Adipose tissue (tissue), 3 donors: ENCODE measurements around the gene TMOD3. TPM values are rescaled to one million over a fixed set of nuclear protein-coding genes. Genes with fewer than 3 reads are reported as not detected.
"Not testable (repeated sequence)": the region's sequence is repeated elsewhere in the genome, so short reads cannot be mapped to it uniquely, and the experiment has no call there.

Source experiments
- H3K27ac ChIP-seq: one replicate; pipeline ENCODE4 v1.5.1; 2013; ENCODE audit warnings: low read depth, low read length
- WGBS, 3 donors: extraction: QIAGEN DNeasy Blood & Tissue Kit; methylation state at CpG; one replicate each; pipeline ENCODE4 v1.1.7; 2013; 5-methylcytosine and 5-hydroxymethylcytosine counted together
- polyA plus RNA-seq, 3 donors: library from polyadenylated mRNA; stranded (reverse); fragments of 200-250 nt; gene quantifications; one replicate each; pipeline ENCODE4 v1.2.3, GENCODE V29; 2013
- donor health status: healthy with polysubstance abuse.
- donor health status: Bipolar disorder and iron deficiency.
- donor health status: healthy.

The TMOD3 gene
- polyA plus RNA-seq = 10 to 100 TPM in 1 of 3 donors, 1 to 10 TPM in 2; 5.4 to 14.6 (median 7.5) TPM

DNA sequence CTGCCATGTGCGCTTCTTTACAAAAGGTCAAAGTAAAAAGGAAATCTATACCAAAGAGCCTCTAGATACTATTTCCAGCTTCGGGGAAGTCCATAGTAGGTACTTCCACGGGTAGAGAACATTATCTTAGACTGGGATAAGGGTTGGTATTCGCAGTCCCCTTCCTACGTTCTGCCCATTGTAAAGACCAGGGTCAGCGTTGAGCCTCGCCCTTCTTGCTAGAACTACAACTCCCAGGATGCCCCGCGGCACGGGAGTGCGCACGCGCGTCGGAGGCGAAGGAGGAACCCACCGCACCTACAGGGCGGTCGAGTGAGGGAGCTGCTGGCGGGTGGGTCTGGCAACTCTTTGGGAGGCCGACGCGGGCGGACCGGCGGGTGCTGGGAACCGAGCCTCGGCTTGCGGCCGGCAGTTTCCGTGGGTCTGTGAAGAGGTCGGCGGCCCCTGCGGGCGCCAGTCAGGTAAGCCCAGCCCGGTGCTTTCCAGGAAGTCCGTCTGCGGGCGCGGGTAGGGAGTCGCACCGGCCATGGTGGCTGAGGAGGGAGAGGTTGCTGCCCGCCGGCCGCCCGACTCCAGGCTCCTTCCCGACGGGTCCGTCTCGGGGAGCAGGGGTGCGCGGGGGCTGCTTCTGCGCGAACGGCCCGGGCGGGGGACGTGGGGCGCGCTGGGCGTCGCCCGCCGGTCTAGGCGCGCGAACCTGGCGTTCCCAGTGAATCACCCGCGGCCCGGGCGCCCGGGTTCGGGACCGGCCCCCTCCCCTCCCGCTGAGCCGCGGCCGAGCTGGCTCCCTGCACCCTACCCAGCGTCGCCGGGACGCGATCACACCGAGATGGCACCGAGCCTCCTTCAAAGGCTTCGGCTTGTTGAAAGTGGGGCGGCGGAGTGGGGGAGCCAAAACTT lies at the start of gene TMOD3:
TSS of gene TMOD3 (plus strand) at position 278 of the 900 bp plus-strand sequence. CDS start 33,232 bp downstream, outside the sequence.
- 2% methylated on average over 76 to 89 of the region's 89 CpGs for WGBS, 3 donors
- H3K27ac ChIP-seq = no peak within 1 kb of the TSS

DNA sequence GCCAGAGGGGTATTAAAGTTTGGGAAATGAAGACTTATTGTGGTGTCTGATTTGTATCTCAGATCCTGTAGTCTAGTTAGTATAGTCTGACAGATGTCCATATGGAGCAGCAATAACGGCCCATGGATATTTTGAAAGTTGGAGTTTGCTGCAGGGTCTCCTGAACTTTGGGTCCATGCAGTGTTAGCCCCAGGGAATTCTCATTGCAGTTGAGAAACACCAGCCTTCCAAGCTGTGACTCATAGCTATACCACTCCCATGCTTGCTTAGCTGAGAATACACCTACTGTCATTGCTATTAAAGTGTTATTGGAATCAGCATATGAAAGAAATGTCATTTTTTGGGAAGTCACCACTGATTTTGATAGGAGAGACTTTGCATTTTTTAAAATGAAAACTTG lies 48.8 kb upstream of the TMOD3 start:
- WGBS, 3 donors = 71 to 87% (median 78%) methylated on average over 1 of the region's 1 CpG
- H3K27ac ChIP-seq = no peak overlapping the region

DNA sequence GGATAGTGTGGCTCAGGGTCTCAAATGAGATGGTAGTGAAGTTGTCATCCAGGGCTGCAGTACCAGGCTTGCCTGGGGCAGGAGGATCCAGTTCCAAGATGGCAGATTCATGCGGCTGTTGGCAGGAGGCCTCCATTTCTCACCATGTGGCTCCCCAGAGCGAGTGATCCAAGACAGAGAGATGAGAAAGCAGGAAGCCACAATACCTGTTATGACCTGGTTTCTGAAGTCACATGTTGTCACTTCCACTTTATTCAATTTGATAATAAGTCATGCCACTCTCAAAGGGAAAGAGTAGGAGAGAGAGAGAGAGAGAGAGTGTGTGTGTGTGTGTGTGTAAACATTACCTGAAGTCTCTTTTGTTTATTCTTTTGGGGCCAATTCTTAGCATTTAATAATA lies 47.9 kb upstream of the TMOD3 start:
- 33 to 94% (median 69%) methylated on average over 2 of the region's 2 CpGs for WGBS, 3 donors
- H3K27ac ChIP-seq = no peak overlapping the region

DNA sequence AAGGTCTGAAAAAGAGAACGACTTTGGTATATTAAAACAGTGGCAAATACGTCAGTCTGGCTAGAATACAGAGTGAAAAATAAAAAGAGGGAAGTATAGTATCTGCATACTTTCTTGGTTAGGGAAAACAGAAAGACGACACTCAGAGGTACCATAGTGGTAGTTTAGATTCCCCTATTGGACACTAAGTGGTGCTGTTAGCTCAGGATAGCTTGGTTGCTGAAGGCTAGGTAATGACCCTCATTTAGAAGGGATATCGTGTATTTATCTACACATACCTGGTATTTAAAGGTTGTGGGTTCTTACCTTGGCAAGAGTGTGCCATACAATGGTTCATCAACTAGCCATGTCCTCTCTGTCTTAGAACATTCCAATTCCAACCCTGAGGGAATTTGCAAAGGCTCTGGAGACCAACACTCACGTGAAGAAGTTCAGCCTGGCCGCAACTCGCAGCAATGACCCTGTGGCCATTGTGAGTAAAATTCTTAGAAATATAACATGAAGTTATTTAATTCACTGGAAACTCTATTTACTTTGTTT lies 47.0 kb upstream of the TMOD3 start:
- no peak overlapping the region for H3K27ac ChIP-seq
- 79 to 89% (median 88%) methylated on average over 7 of the region's 7 CpGs for WGBS, 3 donors

DNA sequence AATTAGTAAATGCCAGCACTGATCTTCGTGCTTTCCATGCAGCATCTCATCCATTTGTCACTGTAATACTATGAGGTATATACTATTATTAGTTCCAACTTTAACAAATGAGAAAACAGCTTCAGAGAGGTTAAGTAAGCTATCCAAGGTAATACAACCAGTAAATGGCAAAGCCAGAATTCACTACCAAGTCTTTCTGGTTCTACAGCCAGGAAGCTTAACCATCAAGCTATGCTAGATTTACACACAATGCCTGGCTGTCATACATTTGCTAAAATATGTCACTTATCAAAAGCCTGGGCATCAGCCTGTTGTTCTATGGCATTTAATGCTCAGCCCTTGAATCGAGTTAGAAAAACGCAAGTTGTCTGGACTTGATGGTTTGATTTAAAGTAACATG lies 45.5 kb upstream of the TMOD3 start:
- WGBS, 3 donors = 94 to 97% (median 94%) methylated on average over 3 of the region's 3 CpGs
- H3K27ac ChIP-seq = no peak overlapping the region

DNA sequence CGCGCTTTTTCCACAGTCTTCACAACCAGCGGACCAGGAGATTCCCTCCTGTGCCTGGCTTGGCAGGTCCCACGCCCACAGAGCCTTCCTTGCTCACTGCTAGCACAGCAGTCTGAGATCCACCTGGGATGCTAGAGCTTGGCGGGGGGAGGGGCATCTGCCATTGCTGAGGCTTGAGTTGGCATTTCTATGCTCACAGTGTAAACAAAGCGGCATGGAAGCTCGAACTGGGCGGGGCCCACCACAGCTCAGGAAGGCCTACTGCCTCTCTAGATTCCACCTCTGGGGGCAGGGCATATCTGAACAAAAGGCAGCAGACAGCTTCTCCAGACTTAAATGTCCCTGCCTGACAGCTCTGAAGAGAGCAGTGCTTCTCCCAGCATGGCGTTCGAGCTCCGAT lies 42.3 kb upstream of the TMOD3 start:
- WGBS, 3 donors = 93 to 96% (median 96%) methylated on average over 11 of the region's 11 CpGs

DNA sequence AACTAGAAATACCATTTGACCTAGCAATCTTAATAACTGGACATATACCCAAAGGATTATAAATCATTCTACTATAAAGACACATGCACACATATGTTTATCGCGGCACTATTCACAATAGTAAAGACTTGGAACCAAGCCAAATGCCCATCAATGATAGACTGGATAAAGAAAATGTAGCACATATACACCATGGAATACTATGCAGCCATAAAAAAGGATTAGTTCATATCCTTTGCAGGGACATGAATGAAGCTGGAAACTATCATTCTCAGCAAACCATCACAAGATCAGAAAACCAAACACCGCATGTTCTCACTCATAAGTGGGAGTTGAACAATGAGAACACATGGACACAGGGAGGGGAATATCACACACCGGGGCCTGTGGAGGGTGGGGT lies 37.0 kb upstream of the TMOD3 start:
- not testable (repeated sequence) for H3K27ac ChIP-seq
- WGBS, 3 donors = 97 to 99% (median 98%) methylated on average over 4 of the region's 4 CpGs

More for the DNA sequence above, 42.3 kb upstream of the TMOD3 start:
- not testable (repeated sequence) for H3K27ac ChIP-seq

DNA sequence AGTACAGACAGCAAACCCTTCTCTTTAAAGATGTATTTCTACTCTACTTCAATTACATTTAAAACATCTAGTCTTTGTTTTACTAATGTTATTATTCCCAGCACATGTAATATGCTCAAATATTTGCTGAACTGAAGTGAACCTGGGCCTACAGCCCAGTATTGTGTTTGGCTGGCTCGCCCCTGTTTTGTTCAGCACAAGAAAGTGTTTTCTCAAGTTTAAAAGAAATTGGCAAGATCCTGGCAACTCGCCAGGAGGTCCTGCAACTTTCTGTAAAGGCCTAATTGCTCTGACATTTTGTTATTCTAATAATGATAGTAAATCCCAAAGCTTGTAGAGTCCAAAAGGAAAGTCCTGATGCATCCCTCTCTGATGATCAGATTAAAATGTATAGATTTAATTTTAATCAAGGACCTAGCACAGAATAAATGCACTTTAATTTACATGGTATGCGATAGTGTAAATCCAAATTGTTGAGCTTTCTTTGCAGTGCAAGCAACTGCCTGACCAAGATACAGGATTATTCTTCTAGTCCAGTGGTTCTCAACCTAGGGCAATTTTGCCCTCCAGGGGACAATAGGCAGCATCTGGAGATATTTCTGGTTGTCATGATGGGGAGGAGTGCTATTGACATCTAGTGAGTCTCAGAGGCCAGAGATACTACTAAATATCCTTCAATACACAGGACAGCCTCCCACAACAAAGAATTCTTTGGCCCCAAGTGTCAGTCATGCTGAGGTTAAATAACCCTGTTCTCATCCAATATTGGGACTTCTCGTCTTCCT lies 35.7 kb upstream of the TMOD3 start:
- 50 to 65% (median 55%) methylated on average over 4 of the region's 4 CpGs for whole genome bisulfite sequencing, 3 donors
- H3K27ac ChIP-seq = no peak overlapping the region

DNA sequence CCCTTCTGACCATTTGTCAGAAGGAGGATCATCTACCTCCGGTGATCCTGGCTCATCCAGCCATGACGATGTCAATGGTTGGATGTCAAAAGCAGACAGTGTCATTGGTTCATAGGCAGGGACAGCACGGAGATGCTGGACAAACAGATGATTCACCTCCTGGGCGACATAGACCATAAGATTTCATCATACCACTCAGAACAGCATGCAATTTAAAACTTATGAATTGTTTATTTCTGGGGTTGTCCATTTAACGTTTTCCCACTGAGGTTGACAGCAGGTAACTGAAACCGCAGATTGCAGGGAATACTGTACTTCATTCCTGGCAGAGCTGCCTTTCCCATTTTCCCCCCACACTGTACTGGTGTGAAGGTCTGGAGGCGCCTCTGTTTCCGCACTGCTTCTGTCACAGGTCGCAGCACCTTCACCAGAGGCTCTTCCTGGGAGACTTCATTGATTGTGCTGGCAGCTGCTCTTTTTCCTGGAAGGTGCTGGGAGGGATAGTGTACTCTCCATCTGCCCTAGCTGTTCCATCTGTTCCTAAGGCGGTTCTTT lies 32.5 kb upstream of the TMOD3 start:
- WGBS, 3 donors = 60 to 87% (median 87%) methylated on average over 10 of the region's 10 CpGs
- H3K27ac ChIP-seq = no peak overlapping the region

DNA sequence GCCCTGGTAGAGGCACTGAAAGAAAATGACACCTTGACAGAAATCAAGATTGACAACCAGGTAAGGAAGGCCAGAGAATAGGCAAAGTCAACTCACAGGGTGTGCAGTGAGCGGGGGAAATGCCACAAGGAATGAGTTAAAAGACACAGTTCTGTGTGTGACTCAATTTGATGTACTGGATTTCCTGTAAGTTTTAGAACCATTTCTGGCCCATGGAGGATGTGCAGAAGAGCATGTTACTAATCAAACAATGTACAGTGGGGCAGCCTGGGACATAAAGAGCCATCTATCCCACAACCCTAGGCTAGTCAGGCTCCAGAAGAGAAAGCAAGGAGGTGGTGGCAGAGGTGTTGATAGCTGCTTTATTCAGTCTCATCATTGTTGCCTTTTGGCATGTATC lies 31.2 kb upstream of the TMOD3 start:
- H3K27ac ChIP-seq = no peak overlapping the region
- WGBS, 3 donors = 64 to 98% (median 88%) methylated on average over 1 of the region's 1 CpG

DNA sequence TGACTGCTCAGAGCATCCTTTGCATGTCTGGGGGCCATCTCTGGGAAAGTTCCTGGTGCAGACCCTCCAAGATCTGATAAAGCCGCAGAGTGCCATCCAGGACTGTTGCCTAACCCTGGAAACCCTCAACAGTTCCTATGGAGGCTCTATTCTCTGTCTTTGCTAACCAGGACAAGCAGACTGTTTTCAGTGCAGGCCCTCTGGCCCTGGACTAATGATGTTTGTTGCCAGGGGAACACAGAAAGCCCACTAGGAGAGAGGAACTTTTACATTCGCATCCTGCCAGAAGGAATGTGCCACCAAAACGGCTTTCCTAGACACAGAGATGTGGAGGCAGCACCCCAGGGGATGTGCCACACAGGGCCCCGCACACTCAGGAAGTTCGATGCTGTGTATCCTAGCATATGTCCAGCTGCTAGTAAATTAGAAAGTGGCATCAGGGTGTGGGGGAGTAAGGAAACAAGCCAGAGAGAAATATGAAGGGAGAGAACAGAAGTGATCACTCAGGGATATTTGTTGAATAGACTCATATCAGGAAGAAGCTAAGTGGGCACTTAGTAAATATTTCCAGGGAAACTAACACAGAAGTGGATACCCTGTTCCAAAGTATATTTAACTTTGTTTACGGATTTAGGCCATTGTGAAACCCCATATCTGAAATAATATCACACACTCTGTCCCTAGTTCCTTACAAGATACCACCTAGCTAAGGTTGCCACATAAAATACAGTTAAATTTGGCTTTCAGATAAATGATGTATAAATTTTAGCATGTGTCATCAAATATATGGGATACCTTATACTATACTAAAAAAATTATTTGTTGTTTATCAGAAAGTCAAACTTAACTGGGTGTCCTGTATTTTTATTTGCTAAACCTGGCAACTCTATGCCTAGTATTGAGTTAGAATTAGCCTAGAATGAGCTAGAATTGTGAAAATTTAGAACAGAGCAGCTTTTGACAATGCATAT lies 29.9 kb upstream of the TMOD3 start:
- H3K27ac ChIP-seq = no peak overlapping the region
- 76 to 91% (median 85%) methylated on average over 6 of the region's 6 CpGs for WGBS, 3 donors

DNA sequence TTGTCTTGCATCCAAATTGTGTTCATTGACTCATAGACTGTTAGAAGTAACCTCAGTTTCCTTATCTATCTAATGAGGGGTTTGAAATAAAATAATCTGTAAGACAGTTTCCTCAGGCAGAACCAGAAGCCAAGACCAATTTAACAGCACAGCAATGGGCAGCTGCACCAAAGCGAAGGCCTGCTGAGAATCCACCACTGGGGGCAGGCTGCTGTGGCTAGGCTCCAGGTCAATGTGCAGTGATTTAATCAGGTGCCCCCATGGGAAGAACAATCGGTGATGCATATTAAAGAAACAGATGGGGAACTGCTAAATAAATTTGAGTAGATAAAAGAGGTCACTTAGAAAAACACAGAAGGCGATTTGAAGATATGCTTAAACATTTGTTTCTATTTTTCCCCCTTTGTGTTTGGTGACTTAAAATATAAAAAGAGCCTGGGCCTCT lies 28.0 kb upstream of the TMOD3 start:
- no peak overlapping the region for H3K27ac ChIP-seq
- 50 to 67% (median 63%) methylated on average over 3 of the region's 3 CpGs for WGBS, 3 donors

DNA sequence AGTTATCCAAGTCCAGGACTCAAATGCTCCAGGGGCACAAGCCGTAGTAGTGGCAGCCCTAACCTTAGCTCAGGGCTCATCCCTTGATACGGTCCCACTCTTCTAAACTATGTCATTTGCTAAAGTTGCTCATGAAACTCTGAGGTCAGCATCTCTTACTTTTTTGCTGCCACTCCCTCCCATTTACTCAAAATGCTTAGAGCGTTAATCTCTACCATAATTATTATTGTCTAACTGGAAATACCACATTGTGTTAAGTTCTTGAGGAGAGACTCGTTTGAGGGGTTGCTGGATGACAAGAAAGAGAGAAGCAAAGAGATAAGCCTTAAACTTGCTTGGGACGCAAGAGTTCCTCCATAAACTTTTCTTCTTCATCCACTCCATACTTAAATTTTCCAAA lies 26.9 kb upstream of the TMOD3 start:
- 92 to 97% (median 95%) methylated on average over 5 of the region's 5 CpGs for WGBS, 3 donors
- H3K27ac ChIP-seq = no peak overlapping the region

DNA sequence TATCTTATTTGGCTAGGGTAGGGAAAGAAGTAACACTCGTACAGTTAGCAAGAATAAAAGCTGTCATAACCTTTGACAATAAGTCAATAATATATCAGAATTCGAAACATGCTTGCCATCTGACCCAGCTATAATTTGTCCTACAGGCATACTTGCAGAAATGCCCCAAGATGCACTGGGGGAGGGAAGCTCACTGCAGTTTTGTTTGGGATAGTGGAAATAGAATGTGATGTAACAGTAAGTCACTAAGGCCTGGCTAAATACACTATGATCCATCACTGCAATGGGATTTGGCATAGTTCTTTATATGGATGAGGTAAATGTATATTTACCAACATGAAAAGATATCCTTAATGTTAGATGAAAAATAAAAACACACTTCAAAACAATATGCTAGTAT lies 25.5 kb upstream of the TMOD3 start:
- no peak overlapping the region for H3K27ac ChIP-seq
- 86 to 95% (median 91%) methylated on average over 2 of the region's 2 CpGs for WGBS, 3 donors

DNA sequence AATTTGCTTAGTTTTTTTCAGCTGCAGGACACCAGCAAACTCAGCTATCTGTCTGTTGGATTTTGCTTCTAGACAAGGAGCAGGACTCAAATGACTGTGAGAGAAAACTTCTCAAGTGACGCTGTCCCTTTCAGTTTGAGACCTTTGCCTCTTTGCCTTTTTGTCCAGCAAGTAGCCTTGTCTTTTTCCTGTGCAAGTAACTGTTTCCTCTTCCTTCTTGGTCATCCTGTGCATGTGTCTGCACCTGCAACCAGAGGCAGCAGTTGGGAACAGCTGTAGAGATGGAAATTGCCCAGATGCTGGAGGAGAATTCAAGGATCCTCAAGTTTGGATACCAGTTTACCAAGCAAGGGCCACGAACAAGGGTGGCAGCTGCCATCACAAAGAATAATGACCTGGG lies 23.3 kb upstream of the TMOD3 start:
- WGBS, 3 donors = 78 to 80% (median 78%) methylated on average over 2 of the region's 2 CpGs
- no peak overlapping the region for H3K27ac ChIP-seq

DNA sequence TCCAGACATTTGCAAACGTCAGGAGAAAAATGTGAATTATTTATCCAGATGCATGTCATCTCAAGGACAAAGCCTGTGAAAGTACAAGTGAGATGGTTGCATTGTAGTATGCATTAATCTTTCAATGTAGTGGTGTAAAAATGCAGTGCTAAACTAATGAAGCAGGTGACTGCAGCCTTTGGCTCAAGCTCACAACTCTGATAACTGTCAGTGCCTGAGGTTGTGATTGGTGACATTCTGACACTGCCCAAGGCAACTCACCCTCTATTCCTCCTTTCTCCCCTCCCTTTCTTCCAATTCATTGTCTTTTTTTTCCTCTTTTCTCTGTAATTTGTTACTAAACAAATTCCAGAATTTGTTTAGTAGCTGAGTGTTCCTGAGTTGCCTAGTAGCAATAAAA lies 20.0 kb upstream of the TMOD3 start:
- WGBS, 3 donors = 22 to 74% (median 63%) methylated on average over 1 of the region's 1 CpG
- no peak overlapping the region for H3K27ac ChIP-seq

DNA sequence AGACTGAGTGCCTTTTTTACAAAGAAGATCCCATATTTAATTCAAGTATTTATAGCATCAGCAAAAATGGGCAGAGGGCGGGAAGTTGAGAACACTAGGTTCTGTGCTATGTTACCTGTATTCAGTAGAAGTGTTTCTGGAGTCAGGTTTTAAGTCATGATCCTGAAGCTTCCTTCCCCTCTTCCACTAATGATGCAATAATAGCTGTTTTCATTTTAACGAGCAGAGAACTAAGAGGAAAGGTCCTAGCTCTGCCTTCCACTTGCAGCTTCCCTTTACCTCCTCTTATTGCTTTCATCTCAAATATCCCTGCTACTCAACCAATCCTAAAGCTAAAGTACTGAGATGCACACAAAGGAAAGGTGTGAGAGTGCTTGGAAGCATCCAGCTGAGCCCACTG lies 16.9 kb upstream of the TMOD3 start:
- no peak overlapping the region for H3K27ac ChIP-seq
- WGBS, 3 donors = 71 to 88% (median 79%) methylated on average over 2 of the region's 2 CpGs

DNA sequence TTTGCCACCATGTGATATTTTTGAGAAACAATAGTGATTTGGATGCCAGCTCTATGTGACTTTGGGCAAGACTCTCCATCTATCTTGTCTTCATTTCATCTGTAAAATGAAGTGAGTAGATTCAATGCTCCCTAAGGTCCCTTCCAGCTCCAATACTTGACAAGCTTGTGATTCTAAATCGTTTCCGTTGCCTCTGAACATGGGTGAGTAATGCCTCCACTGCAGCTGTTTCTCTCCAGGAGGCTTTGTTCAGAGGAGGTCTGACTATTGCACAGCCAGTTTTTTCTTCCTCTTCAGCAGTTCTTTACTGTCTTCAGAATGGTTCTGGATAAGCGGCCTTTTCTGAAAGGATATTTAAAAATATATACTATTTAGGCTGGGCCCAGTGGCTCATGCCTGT lies 14.8 kb upstream of the TMOD3 start:
- no peak overlapping the region for H3K27ac ChIP-seq
- WGBS, 3 donors = 89 to 91% (median 91%) methylated on average over 3 of the region's 3 CpGs
